HG02938 (cell line): ENCODE results near the gene KLF7.

Source experiments
- ATAC-seq: cut with Tn5 transposase; IDR thresholded peaks from one replicate; pipeline ENCODE4 v1.9.1; 2021; ENCODE audit warnings: mild to moderate bottlenecking, moderate library complexity; ENCODE audit not compliant: unreplicated experiment

The KLF7 gene

DNA sequence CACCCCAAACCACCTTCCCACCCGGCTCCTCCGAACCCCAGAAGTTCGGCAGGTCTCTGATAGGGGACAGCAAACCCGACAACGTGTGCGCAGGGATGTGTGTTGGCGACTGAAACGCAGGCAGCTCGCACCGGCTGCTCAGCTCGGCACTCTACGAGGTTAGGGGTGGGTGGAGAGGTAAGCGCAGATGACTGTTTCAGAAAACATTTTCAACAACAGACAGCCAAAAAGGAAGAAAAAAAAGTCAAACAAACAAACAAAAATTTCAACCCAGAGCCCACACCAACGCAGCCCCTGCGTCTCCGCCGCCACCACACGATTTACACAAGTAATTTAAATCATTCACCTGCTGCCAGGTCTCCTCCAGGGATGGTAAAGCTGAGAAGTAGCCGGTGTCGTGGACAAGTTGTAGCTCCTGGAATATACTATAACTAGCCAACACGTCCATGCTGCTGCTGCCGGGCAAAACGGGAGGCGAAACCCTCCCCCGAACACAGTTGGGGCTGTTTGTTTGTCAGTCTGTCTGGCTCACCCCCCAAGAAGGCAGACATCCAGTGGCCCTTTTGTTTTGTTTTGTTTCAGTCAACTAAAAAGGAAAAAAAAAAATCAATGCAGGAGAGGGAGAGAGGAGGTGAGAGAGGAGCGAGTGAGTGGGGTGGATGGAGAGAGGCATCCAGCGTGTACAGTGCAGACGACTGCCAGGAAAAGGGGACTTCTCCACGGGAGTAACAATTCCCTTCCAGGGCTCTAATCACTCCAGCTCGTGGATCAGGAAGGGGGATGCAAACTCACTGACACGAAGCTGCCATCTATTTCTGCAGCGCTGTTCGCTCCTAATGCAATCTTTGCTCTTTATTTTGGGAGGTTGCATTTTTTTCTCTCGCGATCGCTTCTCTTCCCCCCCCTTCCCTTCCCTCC is at the start of gene KLF7:
Gene KLF7, minus strand, starts transcription at position 828 of the 918 bp plus-strand sequence. Its CDS starts 380 bp downstream, at position 448.
- ATAC-seq: no peak

DNA sequence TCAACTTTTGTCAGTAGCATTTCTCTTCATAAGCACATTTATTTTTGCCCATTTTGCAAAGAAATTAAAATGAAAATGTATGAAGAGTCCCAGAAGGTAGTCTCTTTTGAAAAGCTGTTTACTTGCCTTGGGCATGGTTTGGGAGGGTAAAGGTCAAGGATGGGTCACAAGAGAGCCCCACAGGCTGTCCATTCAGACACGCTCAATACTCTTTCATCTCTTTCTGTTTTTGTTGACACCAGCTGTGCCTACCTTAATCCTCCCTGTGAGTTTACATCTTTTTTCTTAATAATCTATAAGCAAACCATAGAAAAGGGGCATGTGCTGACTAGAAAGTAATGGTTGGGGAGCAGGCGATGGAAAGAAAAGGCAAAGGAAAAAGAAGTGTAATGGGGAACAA is 49.6 kb upstream of the KLF7 start:
- no peak for ATAC-seq

DNA sequence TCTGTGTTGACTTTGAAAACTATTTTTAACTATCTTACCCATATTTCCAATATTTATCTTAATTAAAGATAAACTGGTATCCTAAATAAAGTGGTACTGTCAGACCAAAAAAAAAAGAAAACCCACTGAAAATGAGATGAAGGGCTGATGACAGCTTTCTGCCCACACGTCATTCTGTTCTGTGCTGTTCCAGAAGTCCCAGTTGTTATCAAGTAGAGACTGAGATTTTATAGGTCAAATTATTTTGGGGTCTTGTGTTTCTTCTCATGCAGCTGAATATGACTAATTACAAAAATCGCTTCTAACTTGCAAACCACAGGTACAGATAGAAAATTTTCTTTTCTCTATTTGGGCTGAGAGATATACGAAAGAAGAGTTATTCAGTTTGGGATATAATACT is 48.7 kb upstream of the KLF7 start:
- no peak for ATAC-seq

DNA sequence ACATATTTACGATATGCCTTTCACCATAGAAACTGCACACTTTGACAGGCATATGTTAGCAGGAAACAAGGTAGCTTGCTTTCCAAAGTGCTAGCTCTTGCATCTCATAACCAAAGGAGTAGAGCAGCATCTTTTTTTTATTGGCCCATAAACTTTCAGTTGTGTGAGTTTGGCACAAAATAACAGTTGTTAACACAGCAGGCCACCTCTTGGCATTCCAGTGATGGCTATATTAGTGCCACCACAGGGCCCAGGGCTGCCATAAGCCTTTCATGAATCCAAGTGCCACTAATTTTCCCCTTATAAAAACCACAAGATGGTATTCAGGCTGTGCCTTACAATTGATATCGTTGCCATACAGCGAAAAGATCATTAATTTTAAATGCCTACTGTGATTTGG is 40.3 kb upstream of the KLF7 start:
- no peak for ATAC-seq

DNA sequence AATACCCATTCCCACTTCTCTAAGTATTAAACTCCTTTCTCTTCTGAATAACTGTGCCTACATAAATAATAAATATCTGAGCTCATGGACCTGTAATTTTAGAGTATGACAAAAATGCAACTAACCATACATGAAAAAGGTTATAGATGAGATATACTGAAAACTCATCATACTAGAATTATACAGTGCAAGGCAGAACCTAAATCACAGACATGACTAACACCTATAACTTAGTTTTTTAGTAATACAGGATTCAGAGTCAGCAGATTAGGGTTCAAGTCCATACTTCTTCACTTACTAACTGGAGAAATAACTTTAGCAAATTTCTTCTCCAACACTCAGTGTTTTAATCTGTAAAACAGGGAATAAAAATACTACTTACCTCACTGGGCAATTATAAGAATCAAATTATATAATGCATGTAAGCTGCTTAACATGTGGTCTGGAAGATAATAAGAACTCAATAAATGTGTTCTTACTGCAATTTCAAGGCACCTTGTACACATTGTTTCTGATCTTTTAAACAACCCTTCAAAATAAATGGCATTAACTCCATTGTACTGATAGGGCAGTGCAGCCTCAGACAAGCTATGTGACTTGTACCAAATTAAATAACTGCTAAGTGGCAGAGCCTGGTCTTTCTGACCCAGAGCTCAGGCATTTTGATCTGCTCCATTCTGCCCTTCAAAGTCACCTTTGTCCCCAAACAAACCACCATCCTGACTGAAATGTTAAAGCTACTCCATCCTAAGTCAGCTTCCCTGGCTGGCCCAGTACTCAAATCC is 39.6 kb upstream of the KLF7 start:
- ATAC-seq: no peak

DNA sequence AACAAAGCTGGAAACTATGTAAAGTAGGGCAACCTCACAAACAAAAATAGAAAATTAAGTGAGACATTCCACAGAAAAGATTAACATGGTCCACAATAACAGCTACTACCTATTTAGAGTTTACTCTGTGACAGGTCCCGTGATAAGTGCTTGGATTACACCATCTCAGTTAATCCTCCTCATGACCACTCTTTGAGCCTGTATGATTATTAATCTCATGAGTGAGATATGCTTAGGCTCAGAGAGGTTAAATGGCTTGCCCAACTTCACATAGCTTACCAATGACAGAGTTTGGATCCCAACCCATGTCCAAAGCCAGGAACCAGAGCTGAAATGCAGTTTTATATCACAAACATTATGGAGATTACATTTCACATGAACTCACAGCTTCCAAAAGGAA is 37.3 kb upstream of the KLF7 start:
- ATAC-seq: no peak

DNA sequence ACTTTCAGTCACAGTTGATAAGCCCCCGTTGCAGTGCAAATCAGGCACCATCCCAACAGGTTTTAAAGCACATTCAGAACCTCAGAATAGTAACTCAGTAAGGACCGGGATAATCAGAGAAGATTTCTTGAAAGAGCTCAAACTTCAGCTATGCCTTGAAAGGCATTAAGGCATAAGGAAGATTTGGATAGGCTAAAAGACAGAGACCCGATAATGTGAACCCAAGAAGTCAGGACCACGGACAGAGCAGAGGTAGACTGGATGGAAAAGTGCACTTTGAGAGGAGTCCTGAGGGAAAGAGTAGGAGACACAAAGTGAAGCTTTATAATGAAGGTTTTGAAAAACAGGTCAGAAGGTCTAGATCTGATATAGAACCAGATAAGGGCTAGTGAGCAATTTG is 36.9 kb upstream of the KLF7 start:
- ATAC-seq: no peak

DNA sequence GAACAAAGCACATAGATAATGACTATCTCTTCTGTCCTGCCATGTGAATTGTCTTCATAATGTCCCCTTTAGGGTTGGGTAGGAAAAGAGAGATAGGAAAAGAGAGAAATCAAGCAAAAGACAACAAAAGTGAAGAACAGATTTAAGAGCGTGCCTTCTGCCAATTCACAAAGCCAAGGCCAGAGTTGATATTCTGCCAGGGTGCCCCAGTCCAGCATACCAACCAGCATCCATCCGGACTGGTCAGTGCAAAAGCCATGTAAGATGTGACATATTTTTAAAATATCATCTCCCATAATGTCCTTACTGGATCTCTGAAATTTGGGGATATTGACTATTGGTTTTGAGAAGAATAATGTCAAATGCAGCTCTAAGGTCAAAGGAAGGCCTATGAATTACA is 35.7 kb upstream of the KLF7 start:
- no peak for ATAC-seq

DNA sequence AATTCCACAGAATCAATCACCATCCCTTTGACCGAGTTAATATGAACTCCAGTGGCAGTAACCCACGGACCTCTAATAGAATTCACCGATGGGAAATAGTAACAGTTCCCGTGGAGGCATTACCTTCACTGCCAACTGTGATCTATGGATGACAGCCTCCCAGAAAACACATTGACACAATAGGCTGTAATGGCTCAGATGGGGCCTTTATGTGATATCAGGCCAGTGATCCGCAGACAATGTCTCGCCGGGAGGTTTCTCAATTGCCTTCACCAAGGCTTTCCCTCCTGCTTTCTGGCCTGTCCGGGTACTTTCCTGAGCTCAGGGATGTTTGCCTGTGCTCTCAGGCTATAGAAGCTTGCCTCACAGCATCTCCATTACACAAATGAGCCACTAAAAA is 34.4 kb upstream of the KLF7 start:
- ATAC-seq: no peak

DNA sequence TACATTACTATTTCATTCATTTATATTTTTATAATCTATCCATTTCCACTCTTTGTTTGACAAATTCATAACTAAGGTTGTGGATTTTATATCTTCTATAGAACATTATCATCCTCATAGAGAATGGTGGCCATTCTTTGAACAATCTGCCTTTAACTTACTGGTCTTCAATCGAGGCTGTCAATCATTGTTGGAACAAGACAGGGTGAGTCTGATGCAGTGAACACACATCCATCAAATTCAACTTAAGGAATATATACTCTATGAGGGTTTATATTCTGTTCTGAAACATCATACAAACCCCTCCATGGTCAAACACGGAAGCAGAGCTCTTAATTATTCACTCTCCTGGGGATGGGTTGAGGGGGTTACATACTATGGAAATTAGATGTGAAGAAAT is 28.3 kb upstream of the KLF7 start:
- ATAC-seq: no peak

DNA sequence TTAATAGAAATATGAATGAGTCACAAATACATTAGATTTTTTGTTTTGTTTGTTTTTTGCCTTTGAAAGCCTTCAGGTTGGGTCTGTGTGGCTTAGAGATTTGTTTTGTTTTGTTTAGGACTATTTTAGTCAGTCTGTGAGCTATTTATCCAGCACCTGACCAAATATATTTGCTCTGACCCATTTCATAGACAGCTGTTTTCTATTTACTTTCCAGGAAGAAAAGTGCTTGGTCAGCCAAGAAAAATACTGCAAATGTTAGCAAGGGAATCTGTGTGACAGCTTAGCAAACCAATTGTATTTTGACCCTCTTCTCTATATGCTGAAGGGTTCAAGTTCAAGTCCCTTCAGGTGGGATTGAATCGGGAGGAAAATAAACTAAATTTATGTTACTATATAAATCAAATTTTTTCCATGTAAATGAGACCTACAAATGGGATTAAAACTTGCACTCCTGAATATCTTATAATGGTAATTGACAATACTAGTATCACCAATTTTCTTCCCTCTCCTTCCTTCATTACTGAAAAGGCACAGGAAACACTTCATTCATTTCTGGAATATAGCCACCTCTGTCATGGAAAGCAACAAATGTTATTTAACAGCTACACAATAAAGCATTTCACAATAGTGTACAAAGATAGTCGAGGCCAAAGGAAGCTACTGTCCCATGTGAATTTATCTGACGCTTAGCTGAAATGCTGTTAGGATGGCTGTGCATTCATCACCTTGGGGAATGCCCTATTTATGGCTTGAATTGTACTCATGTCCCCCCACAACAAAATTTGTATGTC is 23.1 kb upstream of the KLF7 start:
- no peak for ATAC-seq

DNA sequence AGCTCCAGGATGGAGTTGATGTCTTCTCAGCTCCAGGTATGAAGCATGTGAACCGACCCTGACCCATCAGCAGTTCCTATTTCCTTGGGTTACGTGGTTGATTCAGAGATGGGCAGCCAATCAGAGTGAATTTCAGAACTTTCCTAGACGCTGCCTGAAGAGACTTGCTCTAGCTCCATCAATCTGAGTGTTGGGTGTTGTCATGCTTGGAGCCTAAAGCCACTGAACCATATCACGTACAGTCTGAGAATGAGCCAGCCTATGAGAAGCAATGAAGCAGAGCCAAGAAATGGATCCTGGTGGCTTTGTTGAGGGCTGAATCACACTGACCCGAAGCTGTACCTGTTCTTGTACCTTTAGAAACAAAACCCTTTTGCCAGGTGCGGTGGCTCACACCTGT is 19.6 kb upstream of the KLF7 start:
- no peak for ATAC-seq

DNA sequence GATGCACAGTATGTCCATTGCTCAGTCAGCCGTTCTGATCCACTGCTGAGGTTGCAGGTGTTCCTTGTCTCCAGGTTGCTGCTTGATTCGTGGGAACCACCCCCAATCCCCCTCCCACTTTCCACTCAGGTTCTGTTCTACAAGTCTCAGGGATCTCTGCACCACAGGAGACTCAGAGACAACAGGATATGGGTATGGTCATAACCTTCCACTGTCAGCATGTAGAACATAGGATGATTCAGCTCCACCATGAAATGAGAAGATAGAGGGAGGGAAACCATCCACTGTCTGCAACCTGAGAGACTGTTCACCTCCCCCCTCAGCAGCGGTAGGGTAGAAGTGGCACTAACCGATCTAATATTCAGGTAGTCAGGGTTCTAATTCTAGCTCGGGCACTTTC is 19.0 kb upstream of the KLF7 start:
- no peak for ATAC-seq

DNA sequence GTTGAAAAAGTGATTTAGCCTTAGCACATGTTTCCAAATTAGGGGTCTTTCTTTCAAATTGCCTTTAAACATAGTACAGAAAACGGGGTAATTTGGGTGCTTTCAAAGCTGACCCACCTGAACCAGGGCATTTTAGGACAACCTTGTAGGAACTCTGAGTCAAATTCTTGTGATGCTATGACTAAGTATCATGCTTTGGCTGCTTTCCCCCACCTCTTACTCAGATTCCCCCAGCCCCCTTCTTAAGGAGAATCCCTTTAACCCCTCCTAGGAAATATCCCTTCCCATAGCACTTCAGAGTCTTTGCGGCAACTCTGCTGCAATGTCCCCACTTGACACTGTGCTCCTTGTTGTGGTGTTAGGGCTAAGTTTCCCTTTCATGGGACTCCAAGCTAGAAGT is 18.6 kb upstream of the KLF7 start:
- ATAC-seq: no peak

DNA sequence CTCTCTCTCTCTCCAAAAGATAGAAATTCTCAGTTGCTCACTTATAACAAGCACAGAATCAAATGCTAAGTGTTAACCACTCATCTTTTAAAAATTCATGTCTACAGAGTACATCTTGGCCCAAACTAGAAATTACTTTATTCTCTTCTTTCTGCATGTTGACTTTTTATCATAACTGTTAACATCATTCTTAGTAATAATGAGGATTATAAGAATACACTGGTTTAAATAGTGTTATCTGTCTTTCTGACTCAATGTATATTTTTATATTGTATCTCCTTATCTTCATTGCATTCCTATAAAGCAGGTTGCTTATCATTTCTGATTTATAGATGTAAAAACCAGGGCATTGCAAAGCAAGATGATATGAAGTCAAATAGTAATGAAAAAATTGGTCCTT is 17.8 kb upstream of the KLF7 start:
- no peak for ATAC-seq

DNA sequence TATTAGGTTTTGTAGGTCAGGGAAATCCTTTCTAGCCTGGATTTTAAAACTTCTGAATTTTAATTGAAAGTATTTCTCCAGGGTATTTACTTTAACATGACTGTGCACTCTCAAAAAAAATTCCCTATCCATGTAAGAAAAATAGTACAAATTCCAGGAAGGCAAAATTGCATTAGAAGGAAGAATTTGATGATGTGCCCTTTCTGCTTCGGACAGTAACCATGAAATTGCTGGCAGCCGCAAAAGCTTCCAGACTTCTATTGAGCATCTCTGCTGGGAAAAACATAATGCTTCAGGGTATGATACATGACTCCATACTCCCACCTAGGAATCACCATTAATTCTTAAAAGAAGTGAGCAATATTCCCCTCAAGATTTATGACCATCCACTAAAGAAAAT is 17.2 kb upstream of the KLF7 start:
- no peak for ATAC-seq

DNA sequence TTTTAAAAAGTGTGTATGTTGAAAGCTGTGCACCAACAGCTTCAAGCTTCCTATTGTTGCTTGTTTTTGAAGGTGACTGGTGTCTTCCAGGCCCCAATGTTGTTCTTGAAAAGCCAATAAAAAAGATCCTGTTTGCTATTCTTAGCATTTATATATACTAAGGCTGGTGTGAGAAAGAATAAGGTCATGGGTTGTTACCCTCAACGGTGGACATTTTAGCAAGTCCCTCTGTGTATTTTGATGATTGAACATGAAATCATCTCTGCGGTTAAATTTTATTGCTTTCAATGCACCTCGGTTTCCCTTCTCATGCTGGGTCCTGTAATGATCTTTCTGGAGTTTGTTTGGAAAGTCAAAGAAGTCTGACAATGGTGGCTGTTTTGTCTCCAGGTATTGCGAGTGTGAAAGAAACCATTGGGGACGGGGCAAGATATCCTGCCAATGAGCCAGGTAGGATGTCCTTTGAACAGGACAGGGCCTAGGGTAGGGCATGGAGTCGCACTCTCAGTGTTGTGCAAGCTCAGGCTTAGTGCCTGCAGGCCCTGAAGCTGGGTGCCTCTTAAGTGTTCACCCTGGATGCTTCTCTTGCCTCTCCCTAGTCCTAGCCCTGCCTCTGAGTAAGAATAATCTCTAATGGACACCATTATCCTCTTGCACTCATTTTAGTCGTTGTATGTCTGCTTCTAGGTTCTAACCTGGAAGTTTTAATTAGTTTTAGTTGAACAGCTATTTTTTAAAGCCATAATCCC is 16.0 kb upstream of the KLF7 start:
- no peak for ATAC-seq

DNA sequence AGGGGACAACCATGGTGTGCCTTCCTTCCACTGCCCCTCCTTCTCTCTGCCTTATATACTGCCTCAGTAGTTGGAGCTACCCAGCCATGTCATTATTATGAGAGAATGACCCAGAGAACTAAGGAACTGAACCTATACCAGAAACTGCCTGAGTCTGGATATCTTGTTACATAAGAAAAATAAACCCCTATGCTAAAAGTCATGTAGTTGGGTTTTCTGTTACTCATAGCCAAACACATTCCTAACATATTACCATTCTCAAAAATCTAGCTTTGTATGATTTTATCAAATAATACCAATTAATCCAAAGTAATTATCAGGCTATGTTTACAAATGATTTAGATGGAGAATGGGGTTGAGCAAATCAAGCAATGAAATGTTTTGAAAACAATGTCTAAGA is 15.0 kb upstream of the KLF7 start:
- ATAC-seq: no peak

DNA sequence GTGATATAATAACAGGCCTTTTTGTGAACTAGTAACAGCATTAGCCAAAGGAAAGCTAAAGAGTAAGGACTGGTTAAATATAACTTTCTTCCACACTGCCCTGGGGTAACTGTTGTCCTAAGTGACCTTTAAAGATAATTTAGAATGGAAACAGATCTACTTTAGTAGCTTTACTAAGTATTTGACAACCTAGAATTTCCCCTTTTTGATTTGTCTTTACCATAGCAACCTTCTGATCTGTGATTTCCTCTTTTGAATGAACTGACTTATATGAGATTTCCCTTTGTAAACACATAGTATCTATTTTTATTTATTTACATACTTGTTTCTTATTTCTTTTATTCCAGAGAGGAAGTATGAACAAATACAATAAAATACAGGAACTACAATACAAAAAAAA is 10.5 kb upstream of the KLF7 start:
- no peak for ATAC-seq

DNA sequence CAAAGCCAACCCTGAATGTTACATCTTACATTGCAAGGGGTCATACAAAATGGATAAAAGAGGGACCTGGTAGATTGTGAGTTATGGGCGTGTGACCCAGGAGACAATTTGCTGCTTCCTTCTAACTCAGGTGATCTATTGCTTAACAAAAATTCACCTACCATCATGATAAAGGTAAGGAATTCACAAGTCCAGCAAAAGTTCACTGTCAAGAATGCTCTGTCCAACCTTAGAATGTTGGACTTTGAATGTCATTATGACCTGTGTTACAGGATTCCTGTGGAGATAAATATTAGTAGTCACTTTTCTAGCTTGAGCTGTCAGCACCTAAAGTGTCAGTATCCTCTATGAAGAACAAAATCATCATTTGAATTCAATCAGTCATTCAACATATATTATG is 7.9 kb upstream of the KLF7 start:
- ATAC-seq: no peak
